Fibroblast of pulmonary artery (primary cell): ENCODE data around the gene PLEKHA1.

Experiments used
- DNase-seq: peaks from one replicate; pipeline ENCODE4 v3.0.0-alpha.2; 2010; ENCODE audit warnings: low read depth
- H3K4me3 ChIP-seq: replicated peaks from 2 replicates; pipeline ENCODE4 v1.5.1; 2011; ENCODE audit warnings: low read depth, mild to moderate bottlenecking, control low read depth, low read length, moderate library complexity
- TF ChIP-seq, protein P1 (sequence below): IDR thresholded peaks from 2 replicates; pipeline ENCODE4 v1.5.1; 2011; ENCODE audit warnings: mild to moderate bottlenecking, control low read depth, low read length, inconsistent platforms; ENCODE audit errors: missing control alignments

PLEKHA1 gene

DNA sequence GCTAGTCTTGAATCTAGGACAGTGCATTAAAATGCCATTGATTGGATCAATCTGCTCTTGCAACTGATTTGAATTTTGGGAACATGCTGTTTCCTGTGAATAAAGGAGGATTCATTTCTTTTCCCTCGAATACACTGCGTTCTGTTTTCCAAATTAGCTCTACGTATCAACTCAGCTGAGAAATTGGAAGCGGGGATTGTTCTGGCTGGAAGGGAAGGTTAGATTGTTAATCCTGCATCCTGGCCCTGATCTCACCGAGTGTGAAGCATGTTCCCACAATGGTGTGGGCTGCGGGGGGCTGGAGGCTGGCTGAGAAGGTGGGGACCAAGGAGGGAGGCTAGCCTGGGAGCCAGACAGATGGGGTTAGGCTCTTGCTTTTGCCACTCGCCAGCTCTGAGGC, 104.5 kb downstream of the PLEKHA1 start:
- DNase-seq, result no peak
- H3K4me3 ChIP-seq, result no peak overlapping the region
- TF ChIP-seq, protein P1, sequence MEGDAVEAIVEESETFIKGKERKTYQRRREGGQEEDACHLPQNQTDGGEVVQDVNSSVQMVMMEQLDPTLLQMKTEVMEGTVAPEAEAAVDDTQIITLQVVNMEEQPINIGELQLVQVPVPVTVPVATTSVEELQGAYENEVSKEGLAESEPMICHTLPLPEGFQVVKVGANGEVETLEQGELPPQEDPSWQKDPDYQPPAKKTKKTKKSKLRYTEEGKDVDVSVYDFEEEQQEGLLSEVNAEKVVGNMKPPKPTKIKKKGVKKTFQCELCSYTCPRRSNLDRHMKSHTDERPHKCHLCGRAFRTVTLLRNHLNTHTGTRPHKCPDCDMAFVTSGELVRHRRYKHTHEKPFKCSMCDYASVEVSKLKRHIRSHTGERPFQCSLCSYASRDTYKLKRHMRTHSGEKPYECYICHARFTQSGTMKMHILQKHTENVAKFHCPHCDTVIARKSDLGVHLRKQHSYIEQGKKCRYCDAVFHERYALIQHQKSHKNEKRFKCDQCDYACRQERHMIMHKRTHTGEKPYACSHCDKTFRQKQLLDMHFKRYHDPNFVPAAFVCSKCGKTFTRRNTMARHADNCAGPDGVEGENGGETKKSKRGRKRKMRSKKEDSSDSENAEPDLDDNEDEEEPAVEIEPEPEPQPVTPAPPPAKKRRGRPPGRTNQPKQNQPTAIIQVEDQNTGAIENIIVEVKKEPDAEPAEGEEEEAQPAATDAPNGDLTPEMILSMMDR, result no peak

DNA sequence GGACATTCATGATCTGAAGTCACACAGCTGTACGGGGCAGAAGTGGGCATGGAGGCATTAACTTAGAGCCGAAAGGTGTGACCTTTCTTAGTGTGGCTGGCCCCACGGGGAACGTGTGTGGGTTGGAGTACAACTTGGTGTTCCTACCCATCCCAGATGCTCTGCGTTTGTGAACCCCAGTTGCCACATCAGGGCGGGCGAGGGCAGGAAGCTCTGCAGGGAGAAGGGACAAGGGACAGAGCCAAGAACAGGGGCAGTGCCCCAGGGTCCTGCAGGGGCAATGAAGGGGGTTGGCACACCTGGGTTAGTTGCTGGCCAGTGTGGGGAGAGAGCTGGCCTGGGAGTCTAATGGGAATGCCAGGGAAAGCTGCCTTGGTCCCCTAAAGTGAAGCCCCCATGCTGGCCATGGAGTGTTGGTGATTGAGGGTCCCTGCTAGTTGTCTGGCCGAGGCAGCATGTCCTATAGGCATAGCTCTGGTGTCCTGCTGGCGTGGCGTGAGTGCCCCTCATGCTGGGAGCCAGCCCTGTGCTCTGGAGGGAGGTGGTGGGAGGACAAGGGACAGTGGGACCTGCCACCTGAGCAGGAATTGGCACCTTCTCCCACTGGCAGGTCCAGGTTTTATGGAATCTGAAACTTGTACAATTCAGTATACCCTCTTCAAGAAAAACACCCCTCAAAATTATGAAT, 105.8 kb downstream of the PLEKHA1 start:
- no peak for DNase-seq
- H3K4me3 ChIP-seq, result no peak overlapping the region
- TF ChIP-seq, protein P1, result no peak

DNA sequence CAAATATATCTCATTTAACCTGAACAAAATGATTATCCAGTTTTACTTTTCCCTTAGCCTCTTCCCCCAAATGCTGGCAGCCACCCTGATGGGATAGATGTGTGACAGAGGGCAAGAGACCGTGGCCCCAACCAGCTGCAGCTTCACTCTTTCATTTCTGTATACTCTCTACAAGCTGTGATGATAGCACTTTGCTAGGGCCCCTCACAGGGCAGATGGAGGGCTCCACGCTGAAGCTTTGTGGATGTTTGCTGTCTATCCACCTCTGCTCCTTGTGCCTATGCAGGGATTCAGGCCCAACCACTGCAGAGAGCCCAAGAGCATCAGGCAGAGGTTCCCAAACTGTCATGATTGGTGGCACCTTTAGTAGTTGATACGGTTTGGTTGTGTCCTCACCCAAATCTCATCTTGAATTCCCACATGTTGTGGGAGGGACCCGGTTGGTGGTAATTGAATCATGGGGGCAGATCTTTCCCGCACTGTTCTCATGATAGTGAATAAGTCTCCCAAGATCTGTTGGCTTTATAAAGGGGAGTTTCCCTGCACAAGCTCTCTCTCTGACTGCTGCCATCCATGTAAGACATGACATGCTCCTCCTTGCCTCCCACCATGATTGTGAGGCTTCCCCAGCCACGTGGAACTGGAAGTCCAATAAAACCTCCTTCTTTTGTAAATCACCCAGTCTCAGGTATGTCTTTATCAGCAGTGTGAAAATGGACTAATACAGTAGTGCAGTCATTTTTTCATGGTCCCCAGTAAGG, 107.0 kb downstream of the PLEKHA1 start:
- TF ChIP-seq, protein P1, result no peak
- no peak overlapping the region for H3K4me3 ChIP-seq
- no peak for DNase-seq
